Stimulated activated naive CD8-positive, alpha-beta T cell treated with anti-CD3 and anti-CD28 coated beads, Interleukin-15, Interleukin-2, amounts not matched to agents 100 ng/mL and 50 ng/mL, for 24 hours (primary cell): ENCODE data around the gene ACIN1.
"Not testable (repeated sequence)": the region's sequence is repeated elsewhere in the genome, so short reads cannot be mapped to it uniquely, and the experiment has no call there.

Source experiments
- H3K27ac Mint-ChIP-seq: one replicate; pipeline ENCODE4 v1.8.0; 2021; ENCODE audit warnings: mild to moderate bottlenecking, mixed read lengths
- H3K27me3 Mint-ChIP-seq: one replicate; pipeline ENCODE4 v1.8.0; 2021; ENCODE audit warnings: mixed read lengths
- H3K36me3 Mint-ChIP-seq: one replicate; pipeline ENCODE4 v1.8.0; 2021; ENCODE audit warnings: low read depth, mixed read lengths
- H3K4me1 Mint-ChIP-seq: one replicate; pipeline ENCODE4 v1.8.0; 2021; ENCODE audit warnings: low read depth, mixed read lengths
- H3K4me3 Mint-ChIP-seq: one replicate; pipeline ENCODE4 v1.8.0; 2021; ENCODE audit warnings: mild to moderate bottlenecking, mixed read lengths
- H3K9me3 Mint-ChIP-seq: one replicate; pipeline ENCODE4 v1.8.0; 2021; ENCODE audit warnings: mixed read lengths

Gene ACIN1

GRCh38 chr14:23020143-23021128 is 74.5 kb downstream of the ACIN1 start:
- H3K4me1 Mint-ChIP-seq, result peaks cover 33% of the 10 kb centered on the region
- no peaks in the 10 kb centered on the region for H3K27me3 Mint-ChIP-seq
- peaks cover 31% of the 10 kb centered on the region for H3K36me3 Mint-ChIP-seq
- no peak overlapping the region for H3K4me3 Mint-ChIP-seq
- H3K9me3 Mint-ChIP-seq, result no peaks in the 10 kb centered on the region
- H3K27ac Mint-ChIP-seq, result no peak overlapping the region

- no peak overlapping the region for H3K27ac Mint-ChIP-seq
- no peaks in the 10 kb centered on the region for H3K9me3 Mint-ChIP-seq
- H3K4me1 Mint-ChIP-seq, result peaks cover 10% of the 10 kb centered on the region
- H3K4me3 Mint-ChIP-seq, result no peak overlapping the region
- peaks cover 13% of the 10 kb centered on the region for H3K36me3 Mint-ChIP-seq
- H3K27me3 Mint-ChIP-seq, result no peaks in the 10 kb centered on the region
Observed at GRCh38 chr14:23018107-23018506, 76.8 kb downstream of the ACIN1 start.

GRCh38 chr14:23017091-23017490 is 77.8 kb downstream of the ACIN1 start:
- Mint-ChIP-seq H3K27ac (no peak overlapping the region), H3K27me3 (no peaks in the 10 kb centered on the region), H3K4me1 (peaks cover 5% of the 10 kb centered on the region), H3K4me3 (no peak overlapping the region), H3K9me3 (no peaks in the 10 kb centered on the region), H3K36me3 (peaks cover 13% of the 10 kb centered on the region)

- Mint-ChIP-seq H3K27ac (no peak overlapping the region), H3K36me3 (peaks cover under 1% of the 10 kb centered on the region), H3K4me3 (no peak overlapping the region), H3K4me1 (peaks cover 4% of the 10 kb centered on the region), H3K27me3 (no peaks in the 10 kb centered on the region), H3K9me3 (no peaks in the 10 kb centered on the region)
Observed at GRCh38 chr14:23015618-23016017, 79.3 kb downstream of the ACIN1 start.

- H3K27ac Mint-ChIP-seq, H3K4me3 Mint-ChIP-seq, H3K36me3 Mint-ChIP-seq, H3K9me3 Mint-ChIP-seq, H3K27me3 Mint-ChIP-seq: not testable (repeated sequence)
- H3K4me1 Mint-ChIP-seq, result peaks cover 23% of the 10 kb centered on the region
Observed at GRCh38 chr14:23013749-23014054, 81.2 kb downstream of the ACIN1 start.

- no peaks in the 10 kb centered on the region for H3K27me3 Mint-ChIP-seq
- peaks cover 28% of the 10 kb centered on the region for H3K4me1 Mint-ChIP-seq
- H3K9me3 Mint-ChIP-seq, result no peaks in the 10 kb centered on the region
- no peak overlapping the region for H3K27ac Mint-ChIP-seq
- H3K36me3 Mint-ChIP-seq, result no peaks in the 10 kb centered on the region
- no peak overlapping the region for H3K4me3 Mint-ChIP-seq
Observed at GRCh38 chr14:23013054-23013748, 81.7 kb downstream of the ACIN1 start.

GRCh38 chr14:23009939-23010726 is 84.8 kb downstream of the ACIN1 start, which contains the start of gene C14orf93:
Gene C14orf93 (minus strand): TSS chr14:23010143. CDS start chr14:22999023, 11,120 bp downstream.
- Mint-ChIP-seq H3K4me1 (peaks cover 51% of the 10 kb centered on the region), H3K4me3 (peak within 1 kb of the TSS; percentile 93), H3K9me3 (no peaks in the 10 kb centered on the region), H3K36me3 (no peaks in the 10 kb centered on the region), H3K27me3 (no peaks in the 10 kb centered on the region), H3K27ac (peak within 1 kb of the TSS; percentile 95)

GRCh38 chr14:23009483-23009938 is 85.4 kb downstream of the ACIN1 start:
- H3K27me3 Mint-ChIP-seq, result no peaks in the 10 kb centered on the region
- no peaks in the 10 kb centered on the region for H3K9me3 Mint-ChIP-seq
- H3K36me3 Mint-ChIP-seq, result no peaks in the 10 kb centered on the region
- peak overlapping the region; percentile 93 for H3K4me3 Mint-ChIP-seq
- H3K27ac Mint-ChIP-seq, result peak overlapping the region; percentile 95
- peaks cover 51% of the 10 kb centered on the region for H3K4me1 Mint-ChIP-seq

- Mint-ChIP-seq H3K9me3 (no peaks in the 10 kb centered on the region), H3K27me3 (no peaks in the 10 kb centered on the region), H3K27ac (peak overlapping the region; percentile 61), H3K36me3 (no peaks in the 10 kb centered on the region), H3K4me3 (peak overlapping the region; percentile 93), H3K4me1 (peaks cover 51% of the 10 kb centered on the region)
Observed at GRCh38 chr14:23008831-23009230, 86.1 kb downstream of the ACIN1 start.
